Ectodermal cell (in vitro differentiated cells): ENCODE data around the gene KIAA1328.
A peak's percentile ranks its signal among the peaks of the same experiment; 100 is the strongest.

Experiments
- H3K27ac ChIP-seq: 2 replicates; pipeline ENCODE4 v1.7.0; 2013; ENCODE audit warnings: mild to moderate bottlenecking, low read depth, low read length; ENCODE audit not compliant: insufficient read depth, poor library complexity, severe bottlenecking
- H3K27me3 ChIP-seq: 2 replicates; pipeline ENCODE4 v1.7.0; 2013; ENCODE audit warnings: mild to moderate bottlenecking, low read length; ENCODE audit not compliant: insufficient read depth, control insufficient read depth, poor library complexity, severe bottlenecking
- H3K36me3 ChIP-seq: one replicate; pipeline ENCODE4 v1.7.0; 2013; ENCODE audit warnings: low read length; ENCODE audit not compliant: control insufficient read depth, insufficient read depth
- H3K4me1 ChIP-seq: one replicate; pipeline ENCODE4 v1.7.0; 2013; ENCODE audit warnings: low read length; ENCODE audit not compliant: control insufficient read depth, insufficient read depth
- H3K4me3 ChIP-seq: 2 replicates; pipeline ENCODE4 v1.7.0; 2013; ENCODE audit warnings: low read depth, low read length, control low read depth; ENCODE audit not compliant: insufficient read depth
- H3K9me3 ChIP-seq: 2 replicates; pipeline ENCODE4 v1.7.0; 2013; ENCODE audit warnings: mild to moderate bottlenecking, low read length, moderate library complexity; ENCODE audit not compliant: control insufficient read depth
- WGBS, 2 experiments: methylation state at CpG; one replicate each; pipeline ENCODE4 v1.1.7; 2013; ENCODE audit warnings: missing lambda C conversion rate in 2 of 2; 5-methylcytosine and 5-hydroxymethylcytosine counted together

KIAA1328 gene

GRCh38 chr18:37175727-37176620 lies 347.0 kb downstream of the KIAA1328 start:
- H3K27me3 ChIP-seq = no peaks in the 10 kb centered on the region
- WGBS, 2 experiments = 100% methylated on average over 1 of the region's 1 CpG; no CpG with 5 or more reads in 1 of the 2 experiments
- no peak overlapping the region for H3K27ac ChIP-seq
- peaks cover 7% of the 10 kb centered on the region for H3K4me1 ChIP-seq
- H3K9me3 ChIP-seq = no peaks in the 10 kb centered on the region
- no peaks in the 10 kb centered on the region for H3K36me3 ChIP-seq
- no peak overlapping the region for H3K4me3 ChIP-seq

- H3K4me1 ChIP-seq = peaks cover 7% of the 10 kb centered on the region
- H3K4me3 ChIP-seq = no peak overlapping the region
- no peak overlapping the region for H3K27ac ChIP-seq
These were observed 347.7 kb downstream of the KIAA1328 start for GRCh38 chr18:37176621-37176934.

GRCh38 chr18:37179384-37179783 lies 350.5 kb downstream of the KIAA1328 start:
- Histone ChIP-seq H3K27me3 (no peaks in the 10 kb centered on the region), H3K36me3 (no peaks in the 10 kb centered on the region), H3K4me1 (peaks cover 7% of the 10 kb centered on the region), H3K9me3 (no peaks in the 10 kb centered on the region), H3K27ac (no peak overlapping the region), H3K4me3 (no peak overlapping the region)

More at GRCh38 chr18:37176621-37176934, 347.7 kb downstream of the KIAA1328 start:
- Histone ChIP-seq H3K27me3 (no peaks in the 10 kb centered on the region), H3K9me3 (no peaks in the 10 kb centered on the region), H3K36me3 (no peaks in the 10 kb centered on the region)

- no peak overlapping the region for H3K4me3 ChIP-seq
- no peaks in the 10 kb centered on the region for H3K36me3 ChIP-seq
- WGBS, 2 experiments = 96% methylated on average over 5 of the region's 5 CpGs
- peaks cover 7% of the 10 kb centered on the region for H3K4me1 ChIP-seq
- no peaks in the 10 kb centered on the region for H3K9me3 ChIP-seq
- no peaks in the 10 kb centered on the region for H3K27me3 ChIP-seq
- no peak overlapping the region for H3K27ac ChIP-seq
These were observed 351.2 kb downstream of the KIAA1328 start for GRCh38 chr18:37180086-37180485.

GRCh38 chr18:37182340-37183135 lies 353.6 kb downstream of the KIAA1328 start:
- no peaks in the 10 kb centered on the region for H3K36me3 ChIP-seq
- 100% methylated on average over 1 of the region's 1 CpG for WGBS, 2 experiments
- no peaks in the 10 kb centered on the region for H3K27me3 ChIP-seq
- no peaks in the 10 kb centered on the region for H3K9me3 ChIP-seq
- no peak overlapping the region for H3K4me3 ChIP-seq
- H3K27ac ChIP-seq = no peak overlapping the region
- H3K4me1 ChIP-seq = peaks cover 2% of the 10 kb centered on the region

GRCh38 chr18:37184209-37184868 lies 355.4 kb downstream of the KIAA1328 start:
- no peak overlapping the region for H3K27ac ChIP-seq
- no peak overlapping the region for H3K4me3 ChIP-seq
- WGBS, 2 experiments = 94 to 98% methylated on average over 4 of the region's 4 CpGs
- no peaks in the 10 kb centered on the region for H3K27me3 ChIP-seq
- H3K4me1 ChIP-seq = no peaks in the 10 kb centered on the region
- H3K9me3 ChIP-seq = no peaks in the 10 kb centered on the region
- H3K36me3 ChIP-seq = no peaks in the 10 kb centered on the region

- Histone ChIP-seq H3K4me1 (no peaks in the 10 kb centered on the region), H3K9me3 (no peaks in the 10 kb centered on the region), H3K4me3 (no peak overlapping the region), H3K36me3 (no peaks in the 10 kb centered on the region), H3K27ac (peak overlapping the region; percentile 38), H3K27me3 (no peaks in the 10 kb centered on the region)
- 82 to 84% methylated on average over 4 of the region's 4 CpGs for WGBS, 2 experiments
These were observed 359.3 kb downstream of the KIAA1328 start for GRCh38 chr18:37188016-37188791.

- 92 to 94% methylated on average over 2 of the region's 2 CpGs for WGBS, 2 experiments
- Histone ChIP-seq H3K27me3 (no peaks in the 10 kb centered on the region), H3K4me1 (no peaks in the 10 kb centered on the region), H3K9me3 (no peaks in the 10 kb centered on the region), H3K36me3 (no peaks in the 10 kb centered on the region), H3K27ac (no peak overlapping the region), H3K4me3 (no peak overlapping the region)
These were observed 370.8 kb downstream of the KIAA1328 start for GRCh38 chr18:37199741-37200140.

- no peaks in the 10 kb centered on the region for H3K9me3 ChIP-seq
- no peaks in the 10 kb centered on the region for H3K27me3 ChIP-seq
- H3K36me3 ChIP-seq = no peaks in the 10 kb centered on the region
- no peak overlapping the region for H3K27ac ChIP-seq
- WGBS, 2 experiments = 59 to 60% methylated on average over 1 of the region's 1 CpG
- H3K4me1 ChIP-seq = no peaks in the 10 kb centered on the region
- no peak overlapping the region for H3K4me3 ChIP-seq
These were observed 378.4 kb downstream of the KIAA1328 start for GRCh38 chr18:37207343-37207742.
